Prostate gland (tissue), 2 donors: ENCODE results near the gene CACNA1S. TPM values are rescaled to one million over a fixed set of nuclear protein-coding genes. Genes with fewer than 3 reads are reported as not detected.

Source experiments
- DNase-seq: peaks from one replicate; pipeline ENCODE4 v3.0.0-alpha.2; 2019; ENCODE audit warnings: low spot score
- H3K27ac ChIP-seq, 2 donors: fragments of 200-600 bp; sonication (generic); 2 replicates each; pipeline ENCODE4 v1.5.1; 2017 to 2019
- H3K27me3 ChIP-seq: fragments of 200-600 bp; sonication (generic); replicated peaks from 2 replicates; pipeline ENCODE4 v1.5.1; 2019; ENCODE audit not compliant: insufficient read depth
- H3K36me3 ChIP-seq, 2 donors: fragments of 200-600 bp; sonication (generic); 1 replicate in 1 of 2; 2 replicates in 1 of 2; pipeline versions ENCODE4 v1.5.1 to v1.8.1; 2017 to 2019
- H3K4me1 ChIP-seq: fragments of 200-600 bp; sonication (generic); replicated peaks from 2 replicates; pipeline ENCODE4 v1.5.1; 2019
- H3K4me3 ChIP-seq, 2 donors: fragments of 200-600 bp; sonication (generic); 2 replicates each; pipeline ENCODE4 v1.5.1; 2017 to 2019
- H3K9me3 ChIP-seq: fragments of 200-600 bp; sonication (generic); 2 replicates; pipeline ENCODE4 v1.5.1; 2017
- CTCF ChIP-seq, 4 experiments: fragments of 200-600 bp in 2 of 4; fragments of 450-650 bp in 2 of 4; sonication (generic) in 2 of 4; IDR thresholded peaks; 1 replicate in 3 of 4; 2 replicates in 1 of 4; pipeline ENCODE4 v1.5.1; 2016 to 2019; ENCODE audit warnings: antibody characterized with exemption in 4 of 4, mild to moderate bottlenecking in 2 of 4, moderate library complexity in 2 of 4
- POLR2A ChIP-seq: fragments of 450-650 bp; IDR thresholded peaks from one replicate; pipeline ENCODE4 v1.6.1; 2016; ENCODE audit warnings: antibody characterized with exemption, mild to moderate bottlenecking
- POLR2AphosphoS5 ChIP-seq: sonication (generic); formaldehyde crosslinking; IDR thresholded peaks from one replicate; pipeline ENCODE4 v1.6.1; 2017; ENCODE audit warnings: antibody characterized with exemption
- WGBS: methylation state at CpG from one replicate; pipeline ENCODE4 v1.1.5; 2018; 5-methylcytosine and 5-hydroxymethylcytosine counted together
- intact Hi-C: fragments of 100-400 bp; cut with DNase I; formaldehyde crosslinking; loops from one replicate; pipeline ENCODE4 v1.14.2; 2022
- total RNA-seq, 2 donors: library from RNA; depleted of rRNA; stranded (reverse); fragments of >200 nt; gene quantifications; one replicate each; pipeline ENCODE4 v1.1.0, GENCODE V29; 2016

CACNA1S gene
- total RNA-seq, 2 donors from 2014 or later, result 0.55 TPM; not detected in 1

GRCh38 chr1:201065686-201066085 is 46.5 kb downstream of the CACNA1S start:
- H3K4me3 ChIP-seq, result no peak overlapping the region
- no peaks in the 10 kb centered on the region for H3K27me3 ChIP-seq
- no peaks in the 10 kb centered on the region for H3K36me3 ChIP-seq
- no peaks in the 10 kb centered on the region for H3K9me3 ChIP-seq
- intact Hi-C loops, result no loop called here
- H3K4me1 ChIP-seq, result no peaks in the 10 kb centered on the region
- DNase-seq, result no peak
- 93% methylated on average over 10 of the region's 10 CpGs for WGBS
- TF ChIP-seq POLR2AphosphoS5 (no peak), POLR2A (no peak), CTCF (IDR thresholded peaks at IDR 0.05) (no peak)
- H3K27ac ChIP-seq, result no peak overlapping the region

- DNase-seq, result no peak
- intact Hi-C loops, result no loop called here
- Histone ChIP-seq H3K4me1 (no peaks in the 10 kb centered on the region), H3K27ac (no peak overlapping the region), H3K27me3 (no peaks in the 10 kb centered on the region), H3K9me3 (no peaks in the 10 kb centered on the region), H3K36me3 (no peaks in the 10 kb centered on the region), H3K4me3 (no peak overlapping the region)
- WGBS, result 80% methylated on average over 8 of the region's 8 CpGs
- TF ChIP-seq CTCF (IDR thresholded peaks at IDR 0.05) (no peak), POLR2AphosphoS5 (no peak), POLR2A (no peak)
These were observed 47.4 kb downstream of the CACNA1S start for GRCh38 chr1:201064806-201065205.

GRCh38 chr1:201063145-201063544 is 49.1 kb downstream of the CACNA1S start:
- H3K4me1 ChIP-seq, result no peaks in the 10 kb centered on the region
- H3K9me3 ChIP-seq, result no peaks in the 10 kb centered on the region
- intact Hi-C loops, result no loop called here
- TF ChIP-seq POLR2A (no peak), POLR2AphosphoS5 (no peak), CTCF (IDR thresholded peaks at IDR 0.05) (no peak)
- H3K27me3 ChIP-seq, result no peaks in the 10 kb centered on the region
- no peak overlapping the region for H3K27ac ChIP-seq
- H3K4me3 ChIP-seq, result no peak overlapping the region
- 81% methylated on average over 7 of the region's 7 CpGs for WGBS
- DNase-seq, result no peak
- no peaks in the 10 kb centered on the region for H3K36me3 ChIP-seq

GRCh38 chr1:201062511-201063091 is 49.6 kb downstream of the CACNA1S start:
- no peaks in the 10 kb centered on the region for H3K4me1 ChIP-seq
- 69% methylated on average over 8 of the region's 8 CpGs for WGBS

More at GRCh38 chr1:201062511-201063091, 49.6 kb downstream of the CACNA1S start:
- Histone ChIP-seq H3K4me3 (no peak overlapping the region), H3K9me3 (no peaks in the 10 kb centered on the region), H3K36me3 (no peaks in the 10 kb centered on the region), H3K27ac (no peak overlapping the region), H3K27me3 (no peaks in the 10 kb centered on the region)
- intact Hi-C loops, result no loop called here
- TF ChIP-seq POLR2A, result no peak
- TF ChIP-seq CTCF (IDR thresholded peaks at IDR 0.05), result no peak
- no peak for TF ChIP-seq POLR2AphosphoS5
- DNase-seq, result no peak
